Stomach (tissue), 9 donors: Measurements from ENCODE around the gene MASP1. TPM values are rescaled to one million over a fixed set of nuclear protein-coding genes. Genes with fewer than 3 reads are reported as not detected.

Experiments used
- DNase-seq, 2 donors: peaks; one replicate each; pipeline versions ENCODE4 v3.0.0 to v3.0.0-alpha.2; 2013 to 2019
- H3K27ac ChIP-seq, 5 donors: fragments of 200-600 bp in 4 of 5; sonication (generic) in 4 of 5; one replicate each; pipeline ENCODE4 v1.5.1; 2013 to 2019; ENCODE audit warnings: mild to moderate bottlenecking in 1 of 5, moderate library complexity in 1 of 5
- H3K27me3 ChIP-seq, 3 donors: fragments of 200-600 bp; sonication (generic); one replicate each; pipeline ENCODE4 v1.5.1; 2017 to 2019; ENCODE audit warnings: mixed run types in 1 of 3
- H3K36me3 ChIP-seq, 4 donors: fragments of 200-600 bp; sonication (generic); 1 replicate in 3 of 4; 2 replicates in 1 of 4; pipeline ENCODE4 v1.5.1; 2016 to 2019
- H3K4me1 ChIP-seq, 4 donors: fragments of 200-600 bp; sonication (generic); one replicate each; pipeline ENCODE4 v1.5.1; 2016 to 2019
- H3K4me3 ChIP-seq, 4 donors: fragments of 200-600 bp; sonication (generic) in 3 of 4; one replicate each; pipeline ENCODE4 v1.5.1; 2016 to 2019; ENCODE audit warnings: mild to moderate bottlenecking in 1 of 4
- H3K9me3 ChIP-seq, 4 donors: fragments of 200-600 bp; sonication (generic); one replicate each; pipeline ENCODE4 v1.5.1; 2016 to 2019
- CTCF ChIP-seq, 7 experiments: fragments of 450-650 bp in 4 of 7; fragments of 200-600 bp in 3 of 7; sonication (generic) in 3 of 7; IDR thresholded peaks; one replicate each; pipeline ENCODE4 v1.5.1; 2016 to 2019; ENCODE audit warnings: antibody characterized with exemption in 7 of 7, control low read depth in 2 of 7, mild to moderate bottlenecking in 1 of 7
- EP300 ChIP-seq: sonication (generic); formaldehyde crosslinking; IDR thresholded peaks from one replicate; pipeline ENCODE4 v1.6.1; 2017; ENCODE audit warnings: antibody characterized with exemption
- POLR2A ChIP-seq, 4 donors: fragments of 450-650 bp; IDR thresholded peaks; one replicate each; pipeline ENCODE4 v1.6.1; 2016; ENCODE audit warnings: antibody characterized with exemption in 4 of 4, control low read depth in 2 of 4, mild to moderate bottlenecking in 1 of 4, moderate library complexity in 1 of 4
- POLR2AphosphoS5 ChIP-seq, 3 donors: sonication (generic); formaldehyde crosslinking; IDR thresholded peaks; one replicate each; pipeline ENCODE4 v1.6.1; 2016; ENCODE audit warnings: antibody characterized with exemption in 3 of 3
- WGBS, 5 donors: extraction: QIAGEN DNeasy Blood & Tissue Kit in 3 of 5; methylation state at CpG; one replicate each; pipeline versions ENCODE4 v1.1.5 to v1.1.7; 2013 to 2018; 5-methylcytosine and 5-hydroxymethylcytosine counted together
- intact Hi-C: fragments of 100-400 bp; cut with DNase I; formaldehyde crosslinking; loops from one replicate; pipeline ENCODE4 v1.15.1; 2023; ENCODE audit warnings: low total_unique reads
- polyA plus RNA-seq, 3 donors: library from polyadenylated mRNA; stranded (reverse); fragments of 200-250 nt; gene quantifications; one replicate each; pipeline ENCODE4 v1.2.3, GENCODE V29; 2013
- total RNA-seq, 5 donors: library from RNA; depleted of rRNA; stranded (reverse); fragments of >200 nt; gene quantifications; one replicate each; pipeline versions ENCODE4 v1.1.0 to v1.2.3, GENCODE V29; 2014 to 2016
- donor health status: healthy with polysubstance abuse.
- donor health status: Bipolar disorder and iron deficiency.
- donor health status: healthy.

Gene MASP1
- total and polyA plus RNA-seq, 8 donors = 0.15 to 2.9 (median 0.70) TPM; not detected in 2

GRCh38 chr3:187287256-187287655, 4.3 kb downstream of the MASP1 start:
- Histone ChIP-seq H3K27me3 (no peaks in the 10 kb centered on the region), H3K9me3 (no peaks in the 10 kb centered on the region), H3K36me3 (no peaks in the 10 kb centered on the region), H3K27ac (no peak overlapping the region), H3K4me3 (no peak overlapping the region), H3K4me1 (peaks cover 8 to 32% (median 24%) of the 10 kb centered on the region in 4 donors)
- no peak for DNase-seq
- TF ChIP-seq CTCF (IDR thresholded peaks at IDR 0.05) = no peak
- TF ChIP-seq EP300 = no peak
- TF ChIP-seq POLR2A (IDR thresholded peaks at IDR 0.05) = no peak
- TF ChIP-seq POLR2AphosphoS5 (IDR thresholded peaks at IDR 0.05) = no peak
- WGBS, 5 donors = 32 to 58% (median 45%) methylated on average over 1 of the region's 1 CpG
- intact Hi-C loops = no loop called here

GRCh38 chr3:187286467-187287059, 5.0 kb downstream of the MASP1 start:
- no peak for DNase-seq
- TF ChIP-seq POLR2AphosphoS5 (IDR thresholded peaks at IDR 0.05) (no peak), POLR2A (IDR thresholded peaks at IDR 0.05) (no peak), EP300 (no peak), CTCF (IDR thresholded peaks at IDR 0.05) (no peak)
- intact Hi-C loops = no loop called here
- Histone ChIP-seq H3K36me3 (no peaks in the 10 kb centered on the region), H3K4me3 (no peak overlapping the region), H3K4me1 (peaks cover 4 to 26% (median 19%) of the 10 kb centered on the region in 4 donors), H3K27me3 (no peaks in the 10 kb centered on the region), H3K27ac (no peak overlapping the region), H3K9me3 (no peaks in the 10 kb centered on the region)
- WGBS, 5 donors = 85 to 90% (median 88%) methylated on average over 5 of the region's 5 CpGs

- Histone ChIP-seq H3K36me3 (no peaks in the 10 kb centered on the region), H3K9me3 (no peaks in the 10 kb centered on the region), H3K27ac (no peak overlapping the region), H3K27me3 (no peaks in the 10 kb centered on the region), H3K4me1 (no peaks in the 10 kb centered on the region), H3K4me3 (no peak overlapping the region)
- TF ChIP-seq EP300 (no peak), POLR2A (IDR thresholded peaks at IDR 0.05) (no peak), CTCF (IDR thresholded peaks at IDR 0.05) (no peak), POLR2AphosphoS5 (IDR thresholded peaks at IDR 0.05) (peak in 1 of 3 donors; percentile 30)
- 55 to 79% (median 71%) methylated on average over 4 of the region's 4 CpGs for WGBS, 5 donors
- DNase-seq = no peak
- intact Hi-C loops = no loop called here
Measured at GRCh38 chr3:187281191-187281714, 10.3 kb downstream of the MASP1 start.

GRCh38 chr3:187280644-187281043, 10.9 kb downstream of the MASP1 start:
- Histone ChIP-seq H3K4me3 (no peak overlapping the region), H3K4me1 (no peaks in the 10 kb centered on the region), H3K9me3 (no peaks in the 10 kb centered on the region), H3K27ac (no peak overlapping the region), H3K27me3 (no peaks in the 10 kb centered on the region), H3K36me3 (no peaks in the 10 kb centered on the region)
- TF ChIP-seq POLR2A (IDR thresholded peaks at IDR 0.05) (no peak), POLR2AphosphoS5 (IDR thresholded peaks at IDR 0.05) (no peak), CTCF (IDR thresholded peaks at IDR 0.05) (no peak), EP300 (no peak)
- DNase-seq = no peak
- intact Hi-C loops = no loop called here
- WGBS, 5 donors = 57 to 79% (median 67%) methylated on average over 1 of the region's 1 CpG
